ENCODE data around the gene CNIH3. TPM values are rescaled to one million over a fixed set of nuclear protein-coding genes. Genes with fewer than 3 reads are reported as not detected.

Gene CNIH3
- total RNA-seq, 1 experiment from 2014 or later = 4.2 TPM

DNA sequence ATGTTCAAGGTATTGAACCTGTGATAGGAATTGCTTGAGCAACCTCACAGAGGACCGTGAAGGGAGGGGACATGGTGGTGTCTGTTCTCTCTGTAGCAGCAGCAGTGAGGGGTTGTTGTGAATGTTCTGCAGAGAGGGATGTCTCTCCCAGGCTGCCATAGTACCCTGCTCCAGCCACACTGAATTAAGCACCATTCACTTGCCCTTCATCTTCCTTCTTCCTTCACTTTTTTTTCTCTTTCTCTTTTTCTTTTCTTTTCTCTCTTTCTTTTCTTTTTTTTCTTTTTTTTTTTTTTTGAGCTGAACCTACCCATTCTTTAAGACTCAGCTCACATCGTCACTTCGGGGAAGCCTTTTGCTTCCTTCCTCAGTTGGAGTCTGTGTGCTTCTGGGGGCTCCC is 89.5 kb downstream of the CNIH3 start:
- no peak overlapping the region for H2BK20ac ChIP-seq (ENCODE audit: low read depth, low read length, poor library complexity, severe bottlenecking)
- Mint-ChIP-seq H3K36me3 (ENCODE audit: insufficient read depth in 1 of 3, low read depth in 3 of 3) (no peaks in the 10 kb centered on the region), H3K9me3 (no peaks in the 10 kb centered on the region), H3K27ac (no peak overlapping the region), H3K27me3 (ENCODE audit: low read depth) (peaks cover 2% of the 10 kb centered on the region; the same call in 1 of the 2 replicates), H3K4me1 (peaks cover 26 to 37% of the 10 kb centered on the region in 2 experiments), H3K4me3 (no peak overlapping the region)
- no peak overlapping the region for H3K14ac ChIP-seq (ENCODE audit: insufficient read depth, low read length)
- H3K79me2 ChIP-seq (ENCODE audit: insufficient read depth, low read length) = no peaks in the 10 kb centered on the region
- no peak overlapping the region for H4K91ac ChIP-seq (ENCODE audit: insufficient read length, low read depth, low read length)
- H2BK12ac ChIP-seq (ENCODE audit: insufficient read length, low read depth, low read length) = no peak overlapping the region
- H4K5ac ChIP-seq (ENCODE audit: insufficient read length, low read depth, low read length) = no peak overlapping the region
- H3K23me2 ChIP-seq (ENCODE audit: insufficient read length, low read depth, low read length, poor library complexity, severe bottlenecking) = no peaks in the 10 kb centered on the region
- H3K4me1 ChIP-seq (ENCODE audit: insufficient read depth, low read length) = peaks cover 5% of the 10 kb centered on the region; the same call in 1 of the 2 replicates
- no peak overlapping the region for H2BK120ac ChIP-seq (ENCODE audit: low read depth, low read length, poor library complexity, severe bottlenecking)
- no CpG with 5 or more reads among the region's 3 CpGs for WGBS (ENCODE audit: extremely low coverage, insufficient read length, low lambda C conversion rate)
- no peak for DNase-seq
- no peak overlapping the region for H3T11ph ChIP-seq (ENCODE audit: low read length)
- H2BK5ac ChIP-seq (ENCODE audit: insufficient read length, low read length) = no peak overlapping the region
- H4K20me1 ChIP-seq (ENCODE audit: control insufficient read depth, insufficient read depth, insufficient read length) = no peaks in the 10 kb centered on the region
- no peaks in the 10 kb centered on the region for H3K9me3 ChIP-seq (ENCODE audit: control insufficient read depth, low read depth, low read length)
- no peak overlapping the region for H3K27ac ChIP-seq (ENCODE audit: insufficient read length, low read depth, low read length)
- H3K23ac ChIP-seq (ENCODE audit: insufficient read length, low read depth, low read length) = no peak overlapping the region
- no peaks in the 10 kb centered on the region for H3K79me1 ChIP-seq (ENCODE audit: insufficient read depth, low read depth, low read length, poor library complexity, severe bottlenecking)
- no peaks in the 10 kb centered on the region for H3K27me3 ChIP-seq (ENCODE audit: insufficient read depth, low read length)
- H3K56ac ChIP-seq (ENCODE audit: insufficient read length, low read depth, low read length) = no peak overlapping the region
- H3K4ac ChIP-seq (ENCODE audit: low read depth, low read length) = no peak overlapping the region
- TF ChIP-seq, protein P1, sequence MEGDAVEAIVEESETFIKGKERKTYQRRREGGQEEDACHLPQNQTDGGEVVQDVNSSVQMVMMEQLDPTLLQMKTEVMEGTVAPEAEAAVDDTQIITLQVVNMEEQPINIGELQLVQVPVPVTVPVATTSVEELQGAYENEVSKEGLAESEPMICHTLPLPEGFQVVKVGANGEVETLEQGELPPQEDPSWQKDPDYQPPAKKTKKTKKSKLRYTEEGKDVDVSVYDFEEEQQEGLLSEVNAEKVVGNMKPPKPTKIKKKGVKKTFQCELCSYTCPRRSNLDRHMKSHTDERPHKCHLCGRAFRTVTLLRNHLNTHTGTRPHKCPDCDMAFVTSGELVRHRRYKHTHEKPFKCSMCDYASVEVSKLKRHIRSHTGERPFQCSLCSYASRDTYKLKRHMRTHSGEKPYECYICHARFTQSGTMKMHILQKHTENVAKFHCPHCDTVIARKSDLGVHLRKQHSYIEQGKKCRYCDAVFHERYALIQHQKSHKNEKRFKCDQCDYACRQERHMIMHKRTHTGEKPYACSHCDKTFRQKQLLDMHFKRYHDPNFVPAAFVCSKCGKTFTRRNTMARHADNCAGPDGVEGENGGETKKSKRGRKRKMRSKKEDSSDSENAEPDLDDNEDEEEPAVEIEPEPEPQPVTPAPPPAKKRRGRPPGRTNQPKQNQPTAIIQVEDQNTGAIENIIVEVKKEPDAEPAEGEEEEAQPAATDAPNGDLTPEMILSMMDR (conservative IDR thresholded peaks at IDR 0.05) = no peak
- H2AK5ac ChIP-seq (ENCODE audit: insufficient read length, low read length) = no peak overlapping the region
- no peak overlapping the region for H3K4me2 ChIP-seq (ENCODE audit: insufficient read depth, insufficient read length, low read length)
- H4K8ac ChIP-seq (replicated peaks; ENCODE audit: insufficient read length, low read depth, low read length) = no peak overlapping the region
- H2BK15ac ChIP-seq (ENCODE audit: low read depth, low read length) = no peak overlapping the region
- no peak overlapping the region for H3K9ac ChIP-seq (ENCODE audit: extremely low read depth, insufficient read length, low read length)
- H2AFZ ChIP-seq (ENCODE audit: low read length) = no peak overlapping the region
- H3K18ac ChIP-seq (ENCODE audit: insufficient read length, low read depth, low read length) = no peak overlapping the region
